NCI-H1436 treated with DMSO at 0.1 percent for 48 hours (cell line): ENCODE results near the gene PBXIP1.
A peak's percentile ranks its signal among the peaks of the same experiment; 100 is the strongest.
"Not testable (repeated sequence)": the region's sequence is repeated elsewhere in the genome, so short reads cannot be mapped to it uniquely, and the experiment has no call there.

ENCODE experiments used
- DNase-seq: peaks from one replicate; lab custom pipeline; 2025; lab: John Stamatoyannopoulos, UW

PBXIP1 gene

DNA sequence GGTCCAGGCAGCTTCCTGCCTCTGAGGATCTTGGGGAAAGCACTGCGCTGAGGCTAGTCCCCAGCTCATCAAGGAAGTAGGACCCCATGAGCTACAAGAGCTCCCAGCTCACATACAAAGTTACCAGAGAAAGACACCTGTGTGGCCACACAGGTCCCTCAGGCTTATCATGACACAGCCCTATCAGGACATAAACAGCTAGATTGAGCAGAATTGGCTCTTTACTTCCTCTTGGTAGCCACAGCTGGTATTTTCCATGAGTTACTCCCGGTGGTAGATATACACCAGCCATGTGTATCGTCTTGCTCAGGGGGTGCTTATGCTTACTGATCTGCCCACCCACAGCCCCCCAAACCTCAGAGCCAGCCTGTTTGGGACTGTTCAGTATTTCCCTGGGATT lies 38.7 kb upstream of the PBXIP1 start:
- no peak for DNase-seq

DNA sequence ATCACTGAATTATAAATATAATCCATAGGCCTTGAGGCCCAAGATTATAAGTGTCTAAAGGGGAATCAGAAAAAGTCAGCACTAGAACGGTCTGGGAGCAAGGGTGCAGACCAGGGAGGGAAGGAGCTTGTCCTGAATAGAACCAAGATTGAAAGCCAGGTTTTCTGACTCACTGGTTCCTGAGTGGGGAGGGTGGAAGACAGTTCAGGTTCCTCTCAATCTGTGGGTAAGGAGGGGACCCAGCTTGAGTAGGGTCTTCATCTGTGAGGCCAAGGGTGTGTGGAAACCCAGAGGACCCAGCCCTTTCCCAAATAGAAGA lies 38.3 kb upstream of the PBXIP1 start:
- DNase-seq = no peak

DNA sequence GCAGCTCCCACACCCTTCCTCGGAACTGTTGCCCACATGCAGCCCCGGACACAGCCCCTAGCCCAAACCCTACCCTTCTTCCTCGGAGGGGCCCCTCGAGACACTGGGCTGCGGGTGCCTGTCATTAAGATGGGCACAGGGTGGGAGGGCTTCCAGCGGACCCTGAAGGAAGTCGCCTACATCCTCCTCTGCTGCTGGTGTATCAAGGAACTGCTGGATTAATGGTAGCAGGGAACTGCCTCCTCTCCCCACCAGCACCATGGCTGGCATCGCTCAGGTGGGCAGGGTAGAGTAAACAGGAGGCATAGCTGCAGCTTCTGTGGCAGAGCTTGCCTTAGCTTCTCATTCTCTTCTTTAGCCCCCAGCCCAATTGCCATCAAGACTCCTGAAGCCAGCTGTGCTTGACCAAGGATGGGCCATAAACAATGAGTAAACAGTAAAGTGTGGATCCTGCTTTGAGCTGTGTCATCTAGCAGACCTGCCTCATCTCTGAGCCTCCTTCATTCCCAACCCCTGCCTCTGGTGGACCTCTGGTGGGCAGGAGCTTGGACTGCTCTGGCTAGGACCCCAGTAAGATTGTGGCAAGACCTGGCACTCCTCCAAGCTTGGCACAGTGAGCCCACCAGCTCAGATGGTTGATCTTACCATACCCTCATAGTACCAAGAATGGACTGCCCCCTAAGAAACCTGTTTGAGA lies 37.8 kb upstream of the PBXIP1 start, which contains the start of gene LENEP:
TSS of gene LENEP (plus strand) at position 15 of the 697 bp plus-strand sequence. CDS start at position 37, 22 bp downstream.
- DNase-seq = no peak

DNA sequence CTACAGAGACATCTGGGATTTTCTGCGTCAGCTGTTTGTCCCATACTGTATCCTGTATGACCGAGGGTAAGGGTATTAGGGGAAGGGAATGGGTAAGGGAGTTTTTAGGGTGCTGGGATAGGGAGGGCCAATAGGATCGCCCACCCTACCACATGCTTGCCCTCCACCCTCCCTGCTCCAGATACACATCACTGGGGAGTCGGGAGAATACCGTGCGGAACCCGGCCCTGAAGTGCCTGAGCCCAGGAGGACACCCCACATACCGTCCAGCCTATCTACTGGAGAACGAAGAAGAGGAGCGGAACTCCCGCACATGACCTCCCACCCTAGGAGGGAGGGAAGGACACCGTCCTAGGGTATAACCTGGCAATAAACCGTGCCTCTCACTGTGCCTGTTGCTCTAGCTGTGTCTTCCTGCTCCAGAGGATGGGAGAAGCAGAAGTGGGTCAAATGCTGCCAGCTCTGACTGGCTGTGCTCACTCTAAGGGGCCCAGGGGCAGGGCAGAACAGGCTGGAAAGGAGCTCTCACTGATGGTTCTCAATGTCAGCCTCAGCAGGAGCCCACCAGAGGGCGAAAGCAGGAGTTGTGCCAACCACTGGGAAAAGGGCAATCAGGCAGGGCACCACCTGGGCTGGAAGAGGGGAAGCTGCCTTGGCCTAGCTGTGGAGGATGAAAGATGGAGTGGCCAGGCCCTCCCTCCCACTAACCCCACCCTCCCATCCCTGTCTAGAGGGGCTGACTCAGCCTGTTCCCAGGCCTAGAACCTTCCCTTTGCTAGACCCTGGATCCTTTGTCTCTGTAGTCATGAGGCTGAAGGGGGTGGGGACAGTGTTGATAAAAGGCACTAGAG lies 37.0 kb upstream of the PBXIP1 start:
- DNase-seq = no peak

DNA sequence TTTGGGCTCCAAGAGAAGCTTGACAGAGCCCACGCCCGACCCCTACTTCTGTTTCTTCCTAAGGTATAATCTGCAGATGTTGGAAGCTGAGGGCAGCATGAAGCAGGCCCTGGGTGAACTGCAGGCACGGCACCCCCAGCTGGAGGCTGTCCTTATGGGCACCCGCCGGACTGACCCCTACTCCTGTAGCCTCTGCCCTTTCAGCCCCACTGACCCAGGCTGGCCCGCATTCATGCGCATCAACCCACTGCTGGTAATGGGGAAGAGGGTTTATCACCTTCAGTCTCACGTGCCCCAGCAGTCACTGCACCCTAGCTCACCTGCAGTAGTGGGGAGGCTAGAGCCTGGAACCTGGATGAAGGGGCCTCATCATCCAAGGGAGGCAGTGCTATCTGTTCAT lies 34.4 kb upstream of the PBXIP1 start:
- no peak for DNase-seq

DNA sequence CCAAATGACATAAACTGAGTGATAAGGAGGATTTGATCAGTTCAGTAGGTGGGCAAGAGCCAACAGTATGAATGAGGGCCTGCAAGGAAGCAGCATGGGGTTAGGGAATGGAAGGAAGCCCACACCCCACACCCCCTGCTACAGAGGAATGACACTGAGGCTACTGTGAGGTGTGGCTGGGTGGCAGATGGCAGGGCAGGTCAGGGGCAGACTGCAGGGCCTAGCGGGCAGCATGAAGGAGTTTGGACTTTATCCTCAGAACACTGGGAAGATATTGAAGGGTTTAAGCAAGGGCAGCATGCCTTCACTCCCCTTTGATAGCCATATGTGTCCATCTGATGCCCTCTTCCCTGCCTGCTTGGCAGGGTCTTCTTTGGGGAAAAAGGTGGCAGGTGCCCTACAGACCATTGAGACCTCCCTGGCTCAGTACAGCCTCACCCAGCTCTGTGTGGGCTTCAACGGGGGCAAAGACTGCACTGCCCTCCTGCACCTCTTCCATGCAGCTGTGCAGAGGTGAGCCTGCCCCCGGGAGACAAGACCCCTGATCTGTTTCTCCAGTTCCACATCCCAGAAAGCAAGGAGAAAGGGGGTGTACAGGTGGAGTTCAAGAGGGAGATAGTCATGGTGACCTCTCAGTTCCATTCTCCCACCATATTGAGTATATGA lies 33.4 kb upstream of the PBXIP1 start:
- DNase-seq = no peak

DNA sequence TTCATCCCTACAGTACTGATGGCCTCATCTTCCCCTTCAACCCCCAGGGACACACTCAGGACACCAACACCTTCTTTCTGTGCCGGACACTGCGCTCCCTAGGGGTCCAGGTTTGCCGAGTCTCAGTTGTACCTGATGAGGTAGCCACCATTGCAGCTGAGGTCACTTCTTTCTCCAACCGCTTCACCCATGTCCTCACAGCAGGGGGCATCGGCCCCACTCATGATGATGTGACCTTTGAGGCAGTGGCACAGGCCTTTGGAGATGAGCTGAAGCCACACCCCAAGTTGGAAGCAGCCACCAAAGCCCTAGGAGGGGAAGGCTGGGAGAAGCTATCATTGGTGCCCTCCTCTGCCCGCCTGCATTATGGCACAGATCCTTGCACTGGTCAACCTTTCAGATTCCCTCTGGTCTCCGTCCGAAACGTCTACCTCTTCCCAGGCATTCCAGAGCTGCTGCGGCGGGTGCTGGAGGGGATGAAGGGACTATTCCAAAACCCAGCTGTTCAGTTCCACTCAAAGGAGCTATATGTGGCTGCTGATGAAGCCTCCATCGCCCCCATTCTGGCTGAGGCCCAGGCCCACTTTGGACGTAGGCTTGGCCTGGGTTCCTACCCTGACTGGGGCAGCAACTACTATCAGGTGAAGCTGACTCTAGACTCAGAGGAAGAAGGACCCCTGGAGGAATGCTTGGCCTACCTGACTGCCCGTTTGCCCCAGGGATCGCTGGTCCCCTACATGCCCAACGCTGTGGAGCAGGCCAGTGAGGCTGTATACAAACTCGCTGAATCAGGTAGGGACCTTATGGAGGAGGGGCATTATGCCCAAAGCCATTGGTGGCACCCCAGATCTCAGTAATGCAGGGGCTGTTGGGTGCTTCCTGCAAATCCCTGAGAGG lies 32.4 kb upstream of the PBXIP1 start:
- no peak for DNase-seq

DNA sequence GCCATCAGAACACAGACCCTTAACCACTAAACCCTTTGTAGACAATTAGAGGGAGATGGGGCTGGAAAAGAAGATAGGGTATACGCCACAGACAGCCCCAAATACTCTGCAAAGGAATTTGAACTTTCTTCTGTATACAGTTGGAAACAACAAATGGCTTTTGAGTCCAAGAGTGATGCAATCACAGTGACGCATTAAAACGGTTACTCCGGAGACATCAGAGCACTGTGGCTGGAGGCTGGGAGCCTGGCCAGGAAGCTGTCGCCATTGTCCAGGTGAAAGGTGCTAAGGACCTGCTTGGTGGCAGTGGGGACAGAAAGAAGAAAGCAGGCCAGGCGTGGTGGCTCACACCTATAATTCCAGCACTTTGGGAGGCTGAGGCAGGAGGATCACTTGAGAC lies 31.4 kb upstream of the PBXIP1 start:
- no peak for DNase-seq

DNA sequence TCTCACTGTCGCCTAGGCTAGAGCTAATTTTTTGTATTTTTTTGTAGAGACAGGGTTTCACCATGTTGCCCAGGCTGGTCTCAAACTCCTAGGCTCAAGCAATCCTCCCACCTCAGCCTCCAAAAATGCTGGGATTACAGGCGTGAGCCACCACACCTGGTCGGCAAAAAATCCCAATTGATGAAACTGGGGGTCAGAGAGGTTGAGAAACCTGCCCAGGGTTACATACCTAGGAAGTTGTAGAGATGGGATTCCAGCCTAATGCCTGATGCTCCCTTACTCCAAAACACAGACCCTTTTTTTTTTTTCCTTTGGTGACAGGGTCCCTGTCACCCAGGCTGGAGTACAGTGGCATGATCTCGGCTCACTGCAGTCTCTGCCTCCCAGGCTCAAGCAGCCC lies 30.8 kb upstream of the PBXIP1 start:
- not testable (repeated sequence) for DNase-seq

DNA sequence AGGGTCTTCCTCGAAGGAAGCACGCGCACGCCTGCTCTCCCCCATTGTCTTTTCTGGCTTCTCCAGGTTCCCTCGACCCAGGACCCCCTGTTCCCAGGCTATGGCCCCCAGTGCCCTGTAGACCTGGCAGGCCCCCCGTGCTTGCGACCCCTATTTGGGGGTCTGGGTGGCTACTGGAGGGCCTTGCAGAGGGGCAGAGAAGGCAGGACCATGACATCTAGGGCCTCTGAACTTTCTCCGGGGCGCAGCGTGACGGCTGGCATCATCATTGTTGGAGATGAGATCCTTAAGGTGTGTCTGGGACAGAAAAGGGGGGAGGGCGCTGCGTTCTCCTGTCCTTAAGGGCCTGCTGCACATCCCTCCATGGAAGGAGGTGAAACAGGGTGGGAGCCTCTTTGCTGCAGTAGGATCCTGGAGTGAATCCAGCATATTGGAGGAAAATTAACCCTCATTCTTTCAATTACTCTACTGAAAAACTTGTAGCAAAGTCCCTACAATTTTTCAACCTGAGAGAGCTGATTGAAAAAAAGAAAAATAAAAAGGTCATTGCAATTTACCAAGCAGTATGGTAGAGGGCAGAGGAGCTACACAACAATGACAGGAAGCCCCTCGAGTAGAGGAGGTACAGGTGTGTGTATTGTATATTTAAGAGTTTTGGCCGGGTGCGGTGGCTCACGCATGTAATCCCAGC lies 28.0 kb upstream of the PBXIP1 start:
- DNase-seq = no peak

DNA sequence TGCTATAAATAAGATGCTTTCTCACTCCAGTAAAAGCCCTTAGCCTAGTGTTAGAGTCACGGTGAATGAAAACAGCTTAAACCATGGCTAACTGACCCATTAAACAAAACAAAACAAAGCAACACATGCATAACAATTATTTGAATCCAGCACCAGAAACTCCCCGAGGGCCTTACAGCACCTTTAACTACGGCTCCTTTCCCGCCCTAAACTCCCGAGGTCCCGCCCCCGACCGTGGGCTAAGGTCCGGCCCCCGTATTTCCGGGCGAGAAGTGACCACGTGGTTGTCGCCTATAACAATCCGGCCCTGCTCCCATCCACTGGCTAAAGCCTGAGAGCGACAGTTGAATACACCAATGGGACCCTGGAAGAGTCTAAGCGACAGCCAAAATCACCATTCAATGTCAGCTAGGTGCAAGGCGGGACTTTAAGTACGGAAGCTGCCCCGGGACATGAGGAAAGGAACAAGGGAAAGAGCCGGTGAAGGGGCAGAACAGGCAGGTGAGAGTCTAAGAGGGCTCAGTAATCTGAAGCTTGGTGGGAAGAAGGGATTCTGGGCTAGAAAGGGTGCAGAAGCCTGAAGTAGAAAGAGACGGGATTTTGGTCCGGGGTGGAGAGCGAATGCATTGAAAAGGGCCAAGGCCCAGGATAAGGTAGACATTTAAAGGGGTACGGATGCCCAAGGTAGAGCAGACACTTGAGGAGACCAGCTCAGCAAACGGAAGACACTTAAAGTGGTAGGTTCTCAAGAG lies 27.2 kb upstream of the PBXIP1 start, which contains the start of gene FLAD1:
TSS of gene FLAD1 (plus strand) at position 448 of the 752 bp plus-strand sequence. CDS start 351 bp downstream, outside the sequence.
- peak; percentile 99 for DNase-seq

DNA sequence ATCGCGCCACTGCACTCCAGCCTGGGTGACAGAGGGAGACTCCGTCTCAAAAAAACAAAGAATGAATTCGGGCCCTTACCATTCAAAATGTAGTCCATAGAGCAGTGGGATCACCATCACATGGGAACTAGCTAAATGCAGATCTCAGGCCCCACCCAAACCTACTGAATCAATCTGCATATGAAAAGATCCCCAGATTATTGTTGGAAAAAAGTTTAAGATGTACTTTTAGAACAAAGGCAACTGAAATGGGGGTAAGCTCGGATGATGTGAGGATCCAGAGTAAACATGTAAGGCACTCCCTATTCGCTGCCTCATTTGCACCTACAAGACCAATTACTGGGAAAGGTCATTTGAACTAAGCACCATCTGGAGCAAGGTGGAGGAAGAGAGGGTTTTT lies 26.4 kb upstream of the PBXIP1 start:
- no peak for DNase-seq

DNA sequence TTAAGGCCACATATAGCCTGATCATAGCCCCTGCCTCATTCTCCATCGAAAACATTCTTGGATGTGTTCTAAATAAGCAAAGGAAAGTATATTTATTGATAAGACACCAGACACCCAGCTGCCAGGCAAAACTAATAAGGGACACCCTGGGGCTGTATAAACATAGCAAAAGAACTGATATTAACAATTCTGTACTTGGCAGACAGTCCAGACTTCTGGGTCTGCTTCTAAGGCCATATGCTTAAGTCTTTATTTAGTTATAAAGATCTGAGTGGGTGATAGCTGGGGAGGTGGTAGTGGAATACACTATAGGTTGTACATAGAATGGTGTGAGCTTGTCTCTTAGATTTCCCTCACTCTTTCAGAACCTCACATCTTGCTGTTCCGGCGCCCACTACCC lies 22.5 kb upstream of the PBXIP1 start:
- DNase-seq = no peak

DNA sequence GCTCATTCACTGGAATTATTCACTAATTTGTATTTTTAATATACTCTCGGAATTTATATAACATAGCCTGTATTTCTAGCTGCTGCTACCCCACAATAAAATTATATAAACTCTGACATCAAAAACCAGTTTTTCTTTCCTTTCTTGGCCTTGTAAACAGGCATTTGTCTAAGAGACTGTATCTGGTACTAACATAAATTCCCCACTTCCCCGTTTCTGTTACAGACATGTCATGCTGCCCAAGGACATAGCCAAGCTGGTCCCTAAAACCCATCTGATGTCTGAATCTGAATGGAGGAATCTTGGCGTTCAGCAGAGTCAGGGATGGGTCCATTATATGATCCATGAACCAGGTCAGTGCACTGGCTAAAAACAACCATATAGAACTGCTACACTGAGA lies 21.9 kb upstream of the PBXIP1 start:
- not testable (repeated sequence) for DNase-seq

DNA sequence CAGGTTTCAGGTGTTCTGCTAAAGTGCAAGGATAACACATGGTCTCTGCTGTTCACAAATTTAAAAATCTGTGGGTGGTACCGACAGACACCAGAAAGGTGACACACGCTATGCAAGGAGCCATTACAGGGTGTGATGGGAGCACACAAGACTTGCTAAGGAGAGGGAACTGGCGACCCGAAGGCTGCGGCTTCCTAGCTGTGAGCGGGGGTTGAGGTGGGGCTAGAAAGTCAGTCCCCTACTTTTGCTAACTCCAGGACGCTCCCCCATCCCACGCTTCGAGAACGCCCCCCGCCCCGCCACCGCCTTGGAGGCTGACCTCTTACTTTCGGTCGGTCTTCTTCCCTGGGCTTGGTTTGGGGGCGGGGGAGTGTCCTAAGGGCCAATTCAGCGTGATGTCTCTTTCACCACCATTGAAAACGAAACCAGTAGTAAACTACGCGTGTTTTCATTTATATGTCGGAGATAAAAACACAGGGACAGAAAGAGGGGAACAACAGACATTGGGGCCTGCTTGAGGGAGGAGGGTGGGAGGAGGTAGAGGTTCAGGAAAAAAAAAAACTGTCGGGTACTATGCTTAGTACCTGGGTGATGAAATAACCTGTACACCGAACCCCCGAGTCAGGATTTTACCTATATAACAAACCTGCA lies 19.6 kb upstream of the PBXIP1 start:
- no peak for DNase-seq

DNA sequence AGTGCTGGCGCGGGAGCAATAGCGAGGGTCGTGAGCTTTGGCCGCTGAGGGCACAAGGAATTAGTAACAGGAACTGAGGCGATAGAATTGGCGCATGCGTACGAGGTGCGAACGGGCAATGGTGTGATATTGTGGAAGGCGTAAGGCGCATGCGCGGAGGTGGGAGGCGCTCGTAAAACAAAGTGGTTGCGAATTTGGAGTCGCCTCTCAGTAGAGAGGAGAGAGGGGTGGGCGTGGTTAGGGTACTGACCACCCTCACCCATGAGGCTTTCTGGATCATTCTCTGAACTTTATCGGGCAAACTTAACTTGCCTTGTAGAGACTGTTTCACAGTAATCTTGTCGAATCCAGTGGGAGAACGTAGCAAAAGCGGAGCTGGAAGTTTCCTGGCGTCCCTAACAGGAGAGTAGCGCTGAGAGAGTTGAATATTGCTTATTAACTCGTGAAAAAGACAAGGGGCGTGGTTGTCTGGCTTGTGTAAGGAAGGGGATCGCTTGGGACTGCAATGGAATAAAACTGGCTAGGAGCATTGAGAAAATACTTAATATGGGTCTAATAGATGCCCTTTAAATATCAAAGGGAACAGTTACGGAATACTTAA lies 19.0 kb upstream of the PBXIP1 start:
- peak; percentile 89 for DNase-seq

DNA sequence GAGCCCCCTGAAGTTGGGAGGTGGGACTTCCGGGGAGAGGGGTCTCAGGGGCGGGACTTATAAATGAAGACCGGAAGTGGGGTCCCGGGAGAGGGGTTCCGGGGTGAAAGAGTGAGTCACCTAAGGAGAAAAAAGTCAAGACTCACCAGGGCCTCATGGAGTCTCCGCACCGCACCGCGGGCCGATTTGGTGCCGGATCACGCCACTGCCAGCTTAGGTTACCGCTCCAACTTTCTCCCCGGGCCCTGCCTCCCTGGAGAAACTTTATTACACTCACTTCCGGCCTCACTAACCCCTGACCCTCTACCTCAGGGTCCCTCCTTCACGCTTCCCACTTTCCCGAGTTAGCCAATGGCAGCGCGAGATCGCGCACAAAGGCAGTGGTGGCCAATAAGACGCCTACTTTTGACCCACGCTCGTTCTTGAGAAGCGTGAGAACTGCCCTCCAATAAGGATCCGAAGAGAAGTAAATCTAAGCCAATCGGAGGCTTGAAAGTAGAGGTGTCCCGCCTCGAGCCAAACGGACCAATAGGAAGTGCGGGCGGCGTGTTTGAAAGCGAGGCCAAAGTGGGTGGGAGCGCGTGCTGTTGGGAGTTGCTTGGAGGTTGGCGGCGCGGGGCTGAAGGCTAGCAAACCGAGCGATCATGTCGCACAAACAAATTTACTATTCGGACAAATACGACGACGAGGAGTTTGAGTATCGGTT lies 18.4 kb upstream of the PBXIP1 start, which contains the start of gene CKS1B:
TSS of gene CKS1B (plus strand) at position 580 of the 706 bp plus-strand sequence. CDS start at position 645, 65 bp downstream.
- peak; percentile 100 for DNase-seq

DNA sequence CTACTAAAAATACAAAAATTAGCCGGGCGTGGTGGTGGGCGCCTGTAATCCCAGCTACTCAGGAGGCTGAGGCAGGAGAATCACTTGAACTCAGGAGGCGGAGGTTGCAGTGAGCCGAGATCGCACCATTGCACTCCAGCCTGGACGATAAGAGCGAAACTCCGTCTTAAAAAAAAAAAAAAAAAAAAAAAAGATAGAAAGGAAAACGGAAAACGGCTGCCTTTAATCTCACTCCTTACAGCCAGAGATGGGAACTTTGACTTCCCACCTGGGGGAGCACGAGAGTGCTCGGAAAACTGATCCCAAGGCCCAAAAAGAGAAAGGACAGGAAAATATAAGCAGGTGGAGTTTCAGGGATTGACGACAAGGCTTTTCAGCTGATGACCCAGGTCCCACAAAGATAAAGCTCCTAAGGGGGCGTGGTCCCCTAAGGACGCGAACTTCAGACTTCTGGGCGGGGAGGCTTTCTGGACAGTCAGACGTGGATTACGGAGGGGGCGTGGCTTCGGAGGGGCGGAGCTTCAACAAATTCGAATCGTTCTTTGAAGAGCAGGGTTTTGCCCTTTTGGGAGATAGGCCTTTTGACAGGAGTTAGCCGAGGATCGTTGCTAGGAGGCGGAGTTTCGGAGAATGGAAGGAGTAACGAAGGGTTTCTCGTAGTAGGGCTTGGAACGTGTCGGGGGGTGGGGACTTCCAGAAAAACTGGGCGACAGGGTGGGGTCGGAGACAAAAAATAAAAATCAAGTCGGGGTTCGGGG lies 17.6 kb upstream of the PBXIP1 start:
- DNase-seq = peak; percentile 70
